Endothelial cell of umbilical vein (primary cell): ENCODE results near the gene NFKBIE.

ENCODE experiments used
- JUN ChIP-seq: IDR thresholded peaks from 2 replicates; pipeline ENCODE4 v1.6.1; 2011; ENCODE audit warnings: borderline replicate concordance, low read depth; ENCODE audit not compliant: insufficient read length, insufficient read depth
- POLR2A ChIP-seq: IDR thresholded peaks from 2 replicates; pipeline ENCODE4 v1.6.1; 2012; ENCODE audit warnings: low read depth, mild to moderate bottlenecking, control low read depth, low read length
- TF ChIP-seq, protein P1 (sequence below), 2 donors: IDR thresholded peaks; 1 replicate in 1 of 2; 2 replicates in 1 of 2; pipeline ENCODE4 v1.5.1; 2011; ENCODE audit warnings: low read length in 2 of 2, mild to moderate bottlenecking in 2 of 2, moderate library complexity in 2 of 2, control low read depth in 1 of 2, inconsistent platforms in 1 of 2, low read depth in 1 of 2; ENCODE audit not compliant: insufficient read depth in 1 of 2; ENCODE audit errors: extremely low read depth in 1 of 2

DNA sequence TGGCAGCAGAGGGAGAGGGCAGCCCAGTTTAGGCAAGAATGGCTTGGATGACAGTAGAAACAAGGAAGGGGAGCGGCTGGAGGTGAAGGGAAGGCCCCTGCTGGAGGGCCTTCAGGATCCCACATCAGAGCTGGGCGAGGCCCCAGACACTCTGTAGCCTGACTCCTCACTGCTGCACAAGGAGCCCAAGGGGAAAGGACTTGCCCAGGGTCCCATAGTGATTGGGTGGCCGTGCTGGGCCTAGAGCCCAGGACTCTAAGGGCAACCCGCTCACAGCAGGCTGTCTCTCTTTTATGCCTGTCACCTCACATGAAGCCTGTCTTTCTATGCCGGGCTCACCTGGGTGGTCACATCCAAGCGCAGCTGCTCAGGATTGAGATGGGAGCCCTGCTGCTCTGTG is 38.5 kb upstream of the NFKBIE start:
- TF ChIP-seq JUN (no peak), POLR2A (no peak)
- TF ChIP-seq, protein P1, sequence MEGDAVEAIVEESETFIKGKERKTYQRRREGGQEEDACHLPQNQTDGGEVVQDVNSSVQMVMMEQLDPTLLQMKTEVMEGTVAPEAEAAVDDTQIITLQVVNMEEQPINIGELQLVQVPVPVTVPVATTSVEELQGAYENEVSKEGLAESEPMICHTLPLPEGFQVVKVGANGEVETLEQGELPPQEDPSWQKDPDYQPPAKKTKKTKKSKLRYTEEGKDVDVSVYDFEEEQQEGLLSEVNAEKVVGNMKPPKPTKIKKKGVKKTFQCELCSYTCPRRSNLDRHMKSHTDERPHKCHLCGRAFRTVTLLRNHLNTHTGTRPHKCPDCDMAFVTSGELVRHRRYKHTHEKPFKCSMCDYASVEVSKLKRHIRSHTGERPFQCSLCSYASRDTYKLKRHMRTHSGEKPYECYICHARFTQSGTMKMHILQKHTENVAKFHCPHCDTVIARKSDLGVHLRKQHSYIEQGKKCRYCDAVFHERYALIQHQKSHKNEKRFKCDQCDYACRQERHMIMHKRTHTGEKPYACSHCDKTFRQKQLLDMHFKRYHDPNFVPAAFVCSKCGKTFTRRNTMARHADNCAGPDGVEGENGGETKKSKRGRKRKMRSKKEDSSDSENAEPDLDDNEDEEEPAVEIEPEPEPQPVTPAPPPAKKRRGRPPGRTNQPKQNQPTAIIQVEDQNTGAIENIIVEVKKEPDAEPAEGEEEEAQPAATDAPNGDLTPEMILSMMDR (IDR thresholded peaks at IDR 0.05; ENCODE audit: extremely low read depth in 1 of 2, insufficient read depth in 1 of 2, low read depth in 1 of 2, low read length in 2 of 2): no peak
